GM18505 (cell line): ENCODE data around the gene IGFALS.

Source experiments
- ATAC-seq: cut with Tn5 transposase; IDR thresholded peaks from one replicate; pipeline ENCODE4 v1.9.1; 2021; ENCODE audit not compliant: unreplicated experiment
- POLR2A ChIP-seq: IDR thresholded peaks from 4 replicates; pipeline ENCODE4 v1.6.1; 2011; ENCODE audit warnings: borderline replicate concordance; ENCODE audit not compliant: insufficient read depth, insufficient read length; ENCODE audit errors: extremely low read depth

Gene IGFALS

DNA sequence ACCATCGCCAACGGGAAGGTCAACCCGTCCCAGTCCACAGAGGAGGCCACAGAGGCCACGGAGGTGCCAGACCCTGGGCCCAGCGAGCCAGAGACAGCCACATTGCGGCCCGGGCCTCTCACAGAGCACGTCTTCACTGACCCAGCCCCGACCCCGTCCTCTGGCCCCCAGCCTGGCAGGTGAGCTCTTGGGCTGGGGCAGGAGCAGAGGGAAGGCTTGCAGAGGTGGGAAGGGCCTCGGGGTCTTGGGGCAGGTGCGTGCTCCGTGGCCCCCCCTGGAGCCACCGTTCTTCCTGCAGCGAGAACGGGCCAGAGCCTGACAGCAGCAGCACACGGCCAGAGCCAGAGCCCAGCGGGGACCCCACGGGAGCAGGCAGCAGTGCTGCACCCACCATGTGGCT, 27.3 kb downstream of the IGFALS start:
- no peak for ATAC-seq
- TF ChIP-seq POLR2A: no peak

DNA sequence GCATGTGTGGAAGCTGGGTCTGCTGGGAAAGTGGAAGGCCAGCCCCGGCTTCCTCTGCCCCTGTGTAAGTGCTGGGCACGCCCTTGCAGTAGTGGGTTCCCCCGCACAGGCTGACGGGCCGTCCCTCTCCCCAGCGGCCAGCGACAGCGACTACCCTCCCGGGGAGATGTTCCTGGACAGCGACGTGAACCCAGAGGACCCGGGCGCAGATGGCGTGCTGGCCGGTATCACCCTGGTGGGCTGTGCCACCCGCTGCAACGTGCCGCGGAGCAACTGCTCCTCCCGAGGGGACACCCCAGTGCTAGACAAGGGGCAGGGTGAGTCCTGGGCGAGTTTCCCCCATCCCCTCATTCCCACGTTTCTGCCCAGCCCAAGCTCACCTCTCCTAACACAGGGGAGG, 27.7 kb downstream of the IGFALS start:
- TF ChIP-seq POLR2A: no peak
- no peak for ATAC-seq

DNA sequence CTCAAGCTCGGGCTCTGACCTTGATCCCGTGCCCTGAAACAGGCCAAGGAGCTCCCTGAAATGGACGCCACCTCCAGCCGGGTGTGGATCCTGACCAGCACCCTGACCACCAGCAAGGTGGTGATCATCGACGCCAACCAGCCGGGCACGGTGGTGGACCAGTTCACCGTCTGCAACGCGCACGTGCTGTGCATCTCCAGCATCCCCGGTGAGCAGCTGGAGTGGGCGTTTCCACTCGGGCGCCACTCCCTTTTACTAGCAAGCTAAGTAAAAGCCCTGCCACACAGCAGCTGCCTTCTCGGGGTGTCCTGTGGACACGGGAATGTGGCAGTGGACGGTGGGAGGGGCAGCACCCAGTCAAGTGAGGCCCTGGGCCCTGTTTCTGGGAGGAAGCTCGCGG, 28.5 kb downstream of the IGFALS start:
- no peak for ATAC-seq
- no peak for TF ChIP-seq POLR2A

DNA sequence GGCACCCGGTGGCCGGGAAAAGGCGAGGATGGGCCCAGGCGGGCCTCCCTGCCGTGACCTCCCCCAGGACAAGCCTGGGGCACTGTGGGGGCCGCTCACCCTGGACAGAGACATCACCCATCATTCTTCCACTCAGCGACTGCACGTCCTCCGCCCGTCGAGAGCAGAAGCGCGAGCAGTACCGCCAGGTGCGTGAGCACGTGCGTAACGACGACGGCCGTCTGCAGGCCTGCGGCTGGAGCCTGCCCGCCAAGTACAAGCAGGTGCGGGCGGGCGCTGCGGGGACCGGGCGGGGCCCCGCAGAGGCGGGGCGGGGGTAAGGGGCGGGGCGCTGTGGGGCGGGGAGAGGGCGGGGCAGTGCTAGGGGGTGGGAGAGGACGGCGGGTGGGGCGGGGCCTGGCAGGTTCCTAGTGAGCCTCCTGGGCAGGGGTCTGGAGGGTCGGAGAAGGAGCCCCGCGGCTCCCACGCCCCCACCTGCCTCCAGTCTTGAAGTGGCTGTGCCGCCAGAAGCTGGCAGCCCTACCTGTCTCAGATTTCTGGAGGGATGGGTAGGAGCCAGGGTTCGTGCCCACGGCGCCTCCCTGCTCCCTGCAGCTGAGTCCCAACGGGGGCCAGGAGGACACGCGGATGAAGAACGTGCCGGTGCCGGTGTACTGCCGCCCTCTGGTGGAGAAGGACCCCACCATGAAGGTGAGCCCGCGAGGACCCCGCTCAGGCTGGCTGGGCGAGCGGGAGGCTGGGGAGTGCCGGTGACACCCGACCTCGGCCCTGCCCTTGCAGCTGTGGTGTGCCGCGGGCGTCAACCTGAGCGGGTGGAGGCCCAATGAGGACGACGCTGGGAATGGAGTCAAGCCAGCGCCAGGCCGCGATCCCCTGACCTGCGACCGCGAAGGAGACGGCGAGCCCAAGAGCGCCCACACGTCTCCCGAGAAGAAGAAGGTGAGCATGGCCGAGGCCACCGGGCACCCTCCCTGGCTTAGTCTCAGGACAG, 29.7 kb downstream of the IGFALS start:
- TF ChIP-seq POLR2A: no peak
- no peak for ATAC-seq

DNA sequence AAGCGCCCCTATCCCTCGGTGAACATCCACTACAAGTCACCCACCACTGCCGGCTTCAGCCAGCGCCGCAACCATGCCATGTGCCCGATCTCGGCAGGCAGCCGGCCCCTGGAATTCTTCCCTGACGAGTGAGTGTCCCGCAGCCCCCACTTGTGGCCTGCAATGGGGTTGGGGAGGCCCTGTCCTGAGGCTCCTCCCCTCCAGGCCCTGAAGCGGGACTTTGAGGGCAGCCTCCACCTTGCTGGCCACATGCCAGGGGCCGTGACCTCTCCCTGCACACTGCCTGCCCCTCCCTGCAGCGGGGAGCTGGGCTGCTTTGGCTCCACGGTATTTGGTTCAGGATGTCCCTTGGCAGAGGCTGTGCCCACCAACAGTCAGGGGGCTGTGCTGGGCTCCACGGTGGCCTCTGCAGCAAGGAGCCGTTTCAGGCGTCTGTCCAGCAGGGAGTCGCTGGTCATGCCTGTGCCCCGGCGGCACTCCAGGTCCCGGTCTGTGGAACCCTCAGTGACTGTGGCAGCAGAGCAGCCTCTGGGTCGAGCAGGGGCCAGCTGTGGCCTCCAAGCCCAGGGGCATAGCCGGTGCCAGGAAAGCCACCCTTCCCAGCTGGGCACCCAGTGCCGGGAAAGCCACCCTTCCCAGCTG, 30.5 kb downstream of the IGFALS start:
- TF ChIP-seq POLR2A: no peak
- no peak for ATAC-seq

DNA sequence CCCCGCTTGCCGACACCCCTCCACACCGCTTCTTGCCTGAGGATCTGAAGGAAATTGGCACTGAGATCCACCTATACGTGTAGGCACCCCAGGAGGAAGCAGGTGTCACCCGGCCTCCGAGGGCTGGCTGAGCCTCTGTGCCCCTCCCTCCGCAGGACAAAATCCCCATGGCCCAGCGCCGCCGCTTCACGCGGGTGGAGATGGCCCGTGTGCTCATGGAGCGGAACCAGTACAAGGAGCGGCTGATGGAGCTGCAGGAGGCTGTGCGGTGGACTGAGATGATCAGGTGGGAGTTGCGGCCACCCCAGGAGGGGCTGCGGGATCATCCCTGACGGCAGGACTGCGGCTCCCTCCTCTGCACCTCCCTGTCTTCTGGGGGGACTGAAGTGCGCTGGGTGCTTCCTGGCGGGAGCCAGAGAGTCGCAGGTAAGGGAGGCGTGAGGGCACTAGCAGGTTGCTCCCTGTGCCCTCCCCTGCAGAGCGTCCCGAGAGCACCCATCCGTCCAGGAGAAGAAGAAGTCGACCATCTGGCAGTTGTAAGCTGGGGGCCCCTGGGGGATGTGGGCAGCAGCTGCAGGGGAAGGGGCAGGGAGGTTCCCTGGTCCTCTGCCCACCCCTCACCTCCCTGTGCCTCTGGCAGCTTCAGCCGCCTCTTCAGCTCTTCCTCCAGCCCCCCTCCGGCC, 31.2 kb downstream of the IGFALS start:
- ATAC-seq: no peak
- TF ChIP-seq POLR2A: no peak

DNA sequence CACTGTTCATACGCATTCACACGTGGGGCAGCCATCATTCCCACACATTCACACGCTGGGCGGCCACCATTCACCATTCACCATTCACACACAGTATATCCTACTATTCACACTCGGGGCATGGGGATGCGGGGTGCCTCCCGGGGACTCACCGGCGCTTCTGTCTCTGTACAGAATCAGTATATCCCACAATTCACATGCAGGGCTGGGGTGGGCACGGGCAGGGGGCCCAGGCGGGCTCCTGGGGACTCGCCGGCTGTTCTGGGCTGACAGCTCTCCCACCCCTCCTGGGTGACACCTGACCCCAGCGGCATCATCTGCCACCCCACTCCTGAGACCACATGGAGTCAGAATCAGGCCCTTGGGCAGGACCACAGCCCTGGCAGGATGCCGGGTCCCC, 31.8 kb downstream of the IGFALS start:
- no peak for ATAC-seq
- no peak for TF ChIP-seq POLR2A

DNA sequence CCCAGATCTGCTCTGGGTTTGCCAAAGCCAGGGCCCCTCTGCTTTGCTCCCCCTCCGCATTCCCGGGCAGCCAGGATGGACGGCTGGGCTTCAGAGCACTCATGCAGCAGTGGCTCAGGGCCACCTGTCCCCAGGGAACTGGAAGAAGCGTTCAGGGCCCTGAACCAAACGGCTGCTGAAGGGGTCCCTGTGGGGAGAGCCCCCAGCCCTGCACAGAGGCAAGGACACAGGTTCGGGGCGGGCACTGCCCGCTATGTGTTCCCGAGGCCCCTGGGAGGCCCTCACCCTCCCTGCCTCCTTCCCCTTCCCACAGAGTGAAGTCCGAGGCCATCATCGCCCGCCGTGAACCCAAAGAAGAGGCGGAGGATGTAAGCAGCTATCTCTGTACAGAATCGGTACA, 32.6 kb downstream of the IGFALS start:
- ATAC-seq: no peak
- no peak for TF ChIP-seq POLR2A

DNA sequence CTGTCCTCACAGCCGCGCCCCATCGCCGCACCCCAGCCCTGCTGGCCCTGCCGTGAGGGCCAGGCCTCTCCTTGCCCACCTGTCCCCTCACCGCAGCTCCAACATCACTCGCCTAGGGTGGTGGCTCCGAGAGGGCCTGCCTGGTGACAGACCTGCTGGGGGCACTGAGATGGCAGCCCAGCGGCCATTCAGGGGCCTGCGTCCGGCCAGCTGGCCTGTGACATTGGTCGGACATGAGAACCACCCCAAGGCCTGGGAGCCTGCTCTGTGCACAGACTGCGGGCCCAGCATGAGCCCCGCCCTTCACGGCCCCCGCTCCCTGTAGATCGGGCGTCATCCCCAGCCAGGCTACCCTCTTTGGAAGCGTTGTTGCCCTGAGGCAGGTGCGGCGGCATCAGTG, 34.0 kb downstream of the IGFALS start:
- TF ChIP-seq POLR2A: no peak
- no peak for ATAC-seq

DNA sequence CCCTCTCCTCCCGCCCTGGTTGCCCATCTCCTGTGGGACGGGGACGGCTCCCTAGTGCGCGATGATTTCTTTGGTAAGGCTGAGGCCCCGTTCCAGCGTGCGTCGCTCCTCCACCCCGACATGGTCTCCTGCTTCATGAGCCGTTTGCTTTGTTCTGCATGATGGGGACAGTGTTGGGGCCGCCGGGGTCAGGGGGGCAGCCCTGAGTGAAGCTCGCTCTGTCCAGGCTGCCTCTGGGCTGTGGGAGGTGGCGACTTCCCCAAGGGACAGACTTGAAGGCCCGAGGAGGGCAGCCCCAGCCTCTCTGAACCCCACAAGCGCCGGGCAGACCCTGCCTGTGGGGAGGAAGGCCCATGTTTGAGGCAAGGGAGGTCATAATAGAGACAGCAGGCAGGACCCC, 34.6 kb downstream of the IGFALS start:
- ATAC-seq: no peak
- TF ChIP-seq POLR2A: no peak

DNA sequence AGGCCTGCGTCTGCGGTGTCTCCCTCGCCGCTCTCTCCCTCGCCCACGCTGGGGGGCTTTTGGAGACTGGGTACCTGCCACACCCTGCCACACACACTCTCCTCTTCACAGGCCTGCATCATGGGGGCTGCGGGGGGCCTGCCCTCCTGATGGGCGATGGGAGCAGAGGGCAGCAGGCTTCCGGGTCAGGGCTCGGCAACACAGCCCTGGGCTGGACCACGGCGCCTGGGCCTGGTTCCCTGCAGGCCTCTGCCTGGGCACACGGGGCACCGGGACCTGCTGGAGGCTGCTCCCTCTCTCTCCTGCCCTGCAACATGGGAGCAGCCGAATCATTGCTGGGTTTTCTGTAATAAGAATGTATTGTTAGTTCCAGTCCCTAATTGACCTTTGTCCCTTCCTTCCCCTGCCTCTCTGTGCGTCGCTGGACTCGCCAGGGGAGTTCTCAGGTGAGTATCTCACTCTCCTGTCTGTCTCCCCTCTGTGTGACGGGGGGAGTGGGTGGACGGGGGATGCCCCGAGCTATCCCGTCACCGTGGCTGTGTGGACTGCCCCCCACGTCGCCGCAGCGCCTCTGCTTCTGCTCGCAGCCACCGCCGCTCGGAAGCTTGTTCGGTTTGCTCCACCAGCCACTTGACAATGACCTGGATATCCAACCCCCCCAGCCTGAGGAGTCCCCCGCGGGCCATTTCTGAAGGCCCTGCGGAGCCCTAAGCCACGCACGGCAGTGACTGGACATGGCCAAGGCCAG, 35.6 kb downstream of the IGFALS start:
- no peak for ATAC-seq
- TF ChIP-seq POLR2A: no peak

DNA sequence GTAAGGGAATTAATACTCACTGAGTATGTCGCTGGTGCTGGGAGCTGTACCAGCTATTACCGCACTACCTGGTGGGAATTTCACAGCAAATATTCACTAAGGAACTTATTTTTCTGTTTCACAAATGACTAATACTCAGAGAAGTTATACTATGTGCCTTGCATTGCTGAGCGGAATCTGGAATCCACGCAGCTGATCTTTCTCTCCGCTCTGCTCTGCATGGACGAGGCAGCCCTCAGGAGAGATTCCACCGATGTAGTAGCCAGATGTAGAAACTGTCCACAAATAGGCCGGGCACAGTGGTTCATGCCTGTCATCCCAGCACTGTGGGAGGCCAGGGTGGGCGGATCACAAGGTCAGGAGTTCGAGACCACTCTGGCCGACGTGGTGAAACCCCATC, 39.3 kb downstream of the IGFALS start:
- TF ChIP-seq POLR2A: no peak
- no peak for ATAC-seq

DNA sequence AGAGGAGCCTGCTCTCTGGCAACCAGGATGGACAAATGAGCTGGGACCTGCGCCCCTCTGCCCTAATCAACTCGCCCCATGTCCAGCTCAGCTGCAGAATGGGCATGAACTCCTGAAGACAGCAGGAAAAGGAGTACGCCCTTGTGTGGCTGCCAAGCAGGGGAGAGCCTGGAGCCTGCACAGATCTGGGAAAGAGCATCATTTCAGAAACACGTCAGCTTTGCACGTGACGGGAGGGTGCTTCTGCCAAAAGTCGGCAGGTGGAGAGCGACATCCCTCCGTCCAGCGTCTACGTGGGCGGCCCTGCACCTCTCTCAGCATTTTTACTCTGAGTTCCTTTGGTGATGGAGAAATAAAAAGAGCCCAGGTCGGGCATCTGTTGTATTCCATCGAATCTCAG, 40.7 kb downstream of the IGFALS start:
- ATAC-seq: no peak
- TF ChIP-seq POLR2A: no peak

DNA sequence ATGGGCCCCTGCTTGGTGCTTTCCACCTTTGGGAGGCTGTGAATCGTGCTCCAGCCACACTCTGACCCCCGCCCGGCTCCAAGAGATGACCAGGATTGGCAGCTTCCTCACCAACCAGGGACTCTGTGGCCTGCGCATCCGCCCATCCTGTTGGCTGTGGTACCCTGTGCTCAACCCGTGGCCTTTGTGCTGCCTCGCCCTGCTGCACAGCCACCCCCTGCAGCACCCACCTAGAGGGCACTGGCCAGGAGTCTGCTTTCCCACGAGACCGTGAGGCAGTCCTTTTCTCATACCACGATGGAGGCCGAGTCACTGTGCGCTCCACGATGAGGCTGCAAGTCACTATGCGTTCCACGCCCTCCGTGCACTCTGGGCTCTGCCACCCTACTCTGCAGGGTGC, 41.6 kb downstream of the IGFALS start:
- no peak for TF ChIP-seq POLR2A

More for the DNA sequence above, 41.6 kb downstream of the IGFALS start:
- ATAC-seq: no peak
